Testis (tissue), 3 donors: ENCODE data around the gene MED6. TPM values are rescaled to one million over a fixed set of nuclear protein-coding genes. Genes with fewer than 3 reads are reported as not detected.

Experiments used
- DNase-seq: peaks from one replicate; pipeline ENCODE4 v3.0.0-alpha.2; 2019
- H3K27ac ChIP-seq, 2 donors: fragments of 200-600 bp; sonication (generic); one replicate each; pipeline ENCODE4 v1.5.1; 2019
- H3K27me3 ChIP-seq: fragments of 200-600 bp; sonication (generic); one replicate; pipeline ENCODE4 v1.5.1; 2019
- H3K36me3 ChIP-seq: fragments of 200-600 bp; sonication (generic); one replicate; pipeline ENCODE4 v1.5.1; 2017; ENCODE audit warnings: low read depth; ENCODE audit errors: missing control alignments
- H3K4me1 ChIP-seq: fragments of 200-600 bp; sonication (generic); one replicate; pipeline ENCODE4 v1.5.1; 2019
- H3K4me3 ChIP-seq, 2 donors: fragments of 200-600 bp; sonication (generic); one replicate each; pipeline ENCODE4 v1.5.1; 2017 to 2019
- H3K9me3 ChIP-seq: fragments of 200-600 bp; sonication (generic); one replicate; pipeline ENCODE4 v1.5.1; 2017
- POLR2A ChIP-seq: fragments of 450-650 bp; IDR thresholded peaks from one replicate; pipeline ENCODE4 v1.6.1; 2017; ENCODE audit warnings: antibody characterized with exemption, mild to moderate bottlenecking, moderate library complexity
- WGBS, 2 donors: methylation state at CpG; one replicate each; pipeline ENCODE4 v1.1.5; 2018; 5-methylcytosine and 5-hydroxymethylcytosine counted together
- intact Hi-C: fragments of 100-400 bp; cut with DNase I; formaldehyde crosslinking; loops from one replicate; pipeline ENCODE4 v1.15.1; 2023; ENCODE audit warnings: low total_unique reads
- polyA plus RNA-seq: library from polyadenylated mRNA; stranded (reverse); fragments of 350-450 nt; fragmentation: Illumina TruSeq; extraction: RNeasy Lipid Tissue Mini Kit (QIAGEN cat#74804); gene quantifications from one replicate; pipeline ENCODE4 v1.2.3, GENCODE V29; 2014; ENCODE audit warnings: low read depth, low replicate concordance; ENCODE audit not compliant: insufficient read depth
- small RNA-seq, 2 donors: library from RNA; depleted of rRNA; stranded (forward); fragments of <200 nt; gene quantifications; one replicate each; pipeline ENCODE3, GENCODE V24; 2016
- total RNA-seq, 2 donors: library from RNA; depleted of rRNA; stranded (reverse); fragments of >200 nt; gene quantifications; one replicate each; pipeline ENCODE4 v1.2.3, GENCODE V29; 2016
- TF ChIP-seq, protein P1 (sequence below), 3 experiments: fragments of 450-650 bp in 2 of 3; fragments of 200-600 bp in 1 of 3; sonication (generic) in 1 of 3; IDR thresholded peaks; one replicate each; pipeline ENCODE4 v1.5.1; 2016 to 2019; ENCODE audit warnings: antibody characterized with exemption in 3 of 3, mild to moderate bottlenecking in 2 of 3, moderate library complexity in 1 of 3

MED6 gene
- total and polyA plus RNA-seq, 3 donors from 2014 or later: 24.8 to 63.0 (median 60.6) TPM

DNA sequence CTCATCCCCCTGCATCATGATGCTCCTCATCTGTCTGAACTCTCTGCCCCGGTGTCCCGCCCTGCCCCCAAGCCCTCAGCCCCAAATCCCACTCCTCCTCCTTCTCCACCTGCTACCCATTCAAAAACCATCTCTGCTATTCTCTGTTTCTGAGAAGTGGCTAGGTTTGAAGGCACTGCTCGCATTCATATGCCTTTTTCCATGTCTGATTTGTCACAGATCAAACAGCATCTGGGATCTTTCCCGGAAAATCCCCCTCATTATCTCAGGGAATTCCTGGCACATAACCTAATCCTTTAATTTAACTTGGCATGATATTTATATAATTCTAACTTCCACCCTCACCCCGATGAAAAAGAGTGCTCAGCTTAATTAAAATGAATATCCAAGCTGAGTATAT is 62.4 kb downstream of the MED6 start:
- Histone ChIP-seq H3K4me1 (no peaks in the 10 kb centered on the region), H3K9me3 (no peaks in the 10 kb centered on the region), H3K4me3 (no peak overlapping the region), H3K27ac (no peak overlapping the region), H3K36me3 (no peaks in the 10 kb centered on the region), H3K27me3 (no peaks in the 10 kb centered on the region)
- WGBS, 2 donors: 85 to 89% methylated on average over 5 of the region's 5 CpGs
- intact Hi-C loops: no loop called here
- no peak for TF ChIP-seq POLR2A
- TF ChIP-seq, protein P1, sequence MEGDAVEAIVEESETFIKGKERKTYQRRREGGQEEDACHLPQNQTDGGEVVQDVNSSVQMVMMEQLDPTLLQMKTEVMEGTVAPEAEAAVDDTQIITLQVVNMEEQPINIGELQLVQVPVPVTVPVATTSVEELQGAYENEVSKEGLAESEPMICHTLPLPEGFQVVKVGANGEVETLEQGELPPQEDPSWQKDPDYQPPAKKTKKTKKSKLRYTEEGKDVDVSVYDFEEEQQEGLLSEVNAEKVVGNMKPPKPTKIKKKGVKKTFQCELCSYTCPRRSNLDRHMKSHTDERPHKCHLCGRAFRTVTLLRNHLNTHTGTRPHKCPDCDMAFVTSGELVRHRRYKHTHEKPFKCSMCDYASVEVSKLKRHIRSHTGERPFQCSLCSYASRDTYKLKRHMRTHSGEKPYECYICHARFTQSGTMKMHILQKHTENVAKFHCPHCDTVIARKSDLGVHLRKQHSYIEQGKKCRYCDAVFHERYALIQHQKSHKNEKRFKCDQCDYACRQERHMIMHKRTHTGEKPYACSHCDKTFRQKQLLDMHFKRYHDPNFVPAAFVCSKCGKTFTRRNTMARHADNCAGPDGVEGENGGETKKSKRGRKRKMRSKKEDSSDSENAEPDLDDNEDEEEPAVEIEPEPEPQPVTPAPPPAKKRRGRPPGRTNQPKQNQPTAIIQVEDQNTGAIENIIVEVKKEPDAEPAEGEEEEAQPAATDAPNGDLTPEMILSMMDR (IDR thresholded peaks at IDR 0.05): no peak
- no peak for DNase-seq

DNA sequence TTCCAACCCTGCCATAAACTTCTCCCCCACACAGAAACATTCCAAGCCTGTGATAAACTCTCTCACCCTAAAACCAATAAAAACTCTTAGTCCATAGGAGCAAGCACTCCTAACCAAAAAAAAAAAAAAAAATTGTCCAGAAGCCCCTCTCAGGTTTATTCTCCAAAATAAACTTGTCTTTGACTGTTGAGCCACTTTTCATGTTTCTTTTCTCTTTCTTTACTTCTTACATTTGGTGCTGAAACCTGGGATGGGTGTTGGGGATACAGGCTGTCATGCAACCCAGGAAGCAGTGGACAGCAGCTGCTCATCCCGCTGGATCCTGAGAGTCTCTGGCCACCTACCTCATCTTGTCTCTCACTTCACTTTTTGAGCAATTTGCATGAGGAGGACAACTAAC is 63.6 kb downstream of the MED6 start:
- Histone ChIP-seq H3K27ac (no peak overlapping the region), H3K9me3 (no peaks in the 10 kb centered on the region), H3K27me3 (no peaks in the 10 kb centered on the region), H3K36me3 (no peaks in the 10 kb centered on the region), H3K4me1 (no peaks in the 10 kb centered on the region), H3K4me3 (no peak overlapping the region)
- intact Hi-C loops: no loop called here
- DNase-seq: no peak
- TF ChIP-seq, protein P1 (IDR thresholded peaks at IDR 0.05): no peak
- no peak for TF ChIP-seq POLR2A
- 56 to 100% methylated on average over 1 of the region's 1 CpG for WGBS, 2 donors

DNA sequence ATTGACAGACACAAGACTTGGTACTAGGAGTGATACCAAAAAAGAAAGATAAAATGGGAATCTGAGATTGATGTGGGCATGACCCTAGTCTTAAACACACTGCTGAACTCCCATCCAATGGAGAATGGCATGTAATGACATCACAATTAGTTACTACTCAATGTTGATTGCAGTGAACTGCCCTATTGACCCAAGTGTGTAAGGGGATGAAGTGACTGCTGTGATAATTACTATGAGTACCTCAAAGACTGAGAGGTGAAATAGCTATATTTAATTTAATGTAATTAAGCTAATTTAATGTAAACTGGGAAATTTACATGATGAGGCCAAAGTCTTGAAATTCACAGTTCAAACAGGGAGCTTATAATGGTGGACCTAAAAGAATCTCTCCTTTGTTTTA is 65.6 kb downstream of the MED6 start, which contains the start of gene ADAM20:
TSS of gene ADAM20 (minus strand) at position 101 of the 400 bp plus-strand sequence. CDS start 10,247 bp downstream, outside the sequence.
- Histone ChIP-seq H3K27me3 (no peaks in the 10 kb centered on the region), H3K4me1 (no peaks in the 10 kb centered on the region), H3K36me3 (no peaks in the 10 kb centered on the region), H3K27ac (no peak within 1 kb of the TSS), H3K4me3 (no peak within 1 kb of the TSS), H3K9me3 (no peaks in the 10 kb centered on the region)
- intact Hi-C loops: no loop called here
- no peak for TF ChIP-seq POLR2A
- TF ChIP-seq, protein P1 (IDR thresholded peaks at IDR 0.05): no peak
- DNase-seq: no peak

Small RNA genes within 50 kb of the gene (small RNA-seq; reads per million reads assigned to genes)
- 0 reads per million in 2 donors for gene RN7SL77P

Other genes starting within 250 kb of the MED6 start
- 10 to 100 TPM; 13.3 to 17.8 TPM for gene COX16, start 241.0 kb downstream of the MED6 start, total RNA-seq
- gene COX16, start 241.0 kb downstream of the MED6 start, polyA plus RNA-seq: 24.9 TPM
- gene SYNJ2BP, start 183.6 kb downstream of the MED6 start, total RNA-seq: 10 to 100 TPM; 16.2 to 21.9 TPM
- gene SYNJ2BP, start 183.6 kb downstream of the MED6 start, polyA plus RNA-seq: 59.9 TPM
- 10 to 100 TPM in 1 of 2 donors, 1 to 10 TPM in 1; 4.6 to 13.7 TPM for gene ADAM21, start 148.5 kb downstream of the MED6 start, total RNA-seq
- 15.6 TPM for gene ADAM21, start 148.5 kb downstream of the MED6 start, polyA plus RNA-seq
- gene ADAM20, start 65.7 kb downstream of the MED6 start, total RNA-seq: 1 to 10 TPM; 4.0 to 9.6 TPM
- 9.5 TPM for gene ADAM20, start 65.7 kb downstream of the MED6 start, polyA plus RNA-seq
- 1 to 10 TPM; 2.4 TPM for gene TTC9, start 41.3 kb upstream of the MED6 start, total RNA-seq
- 1.5 TPM for gene TTC9, start 41.3 kb upstream of the MED6 start, polyA plus RNA-seq
- 10 to 100 TPM; 17.4 to 22.5 TPM for gene MAP3K9, start 208.9 kb upstream of the MED6 start, total RNA-seq
- 18.0 TPM for gene MAP3K9, start 208.9 kb upstream of the MED6 start, polyA plus RNA-seq